GM18907 (cell line): ENCODE results near the gene GJA5.
"Not testable (repeated sequence)": the region's sequence is repeated elsewhere in the genome, so short reads cannot be mapped to it uniquely, and the experiment has no call there.

Experiments
- ATAC-seq: cut with Tn5 transposase; IDR thresholded peaks from one replicate; pipeline ENCODE4 v1.9.1; 2021; ENCODE audit warnings: mild to moderate bottlenecking, moderate library complexity; ENCODE audit not compliant: unreplicated experiment

GJA5 gene

DNA sequence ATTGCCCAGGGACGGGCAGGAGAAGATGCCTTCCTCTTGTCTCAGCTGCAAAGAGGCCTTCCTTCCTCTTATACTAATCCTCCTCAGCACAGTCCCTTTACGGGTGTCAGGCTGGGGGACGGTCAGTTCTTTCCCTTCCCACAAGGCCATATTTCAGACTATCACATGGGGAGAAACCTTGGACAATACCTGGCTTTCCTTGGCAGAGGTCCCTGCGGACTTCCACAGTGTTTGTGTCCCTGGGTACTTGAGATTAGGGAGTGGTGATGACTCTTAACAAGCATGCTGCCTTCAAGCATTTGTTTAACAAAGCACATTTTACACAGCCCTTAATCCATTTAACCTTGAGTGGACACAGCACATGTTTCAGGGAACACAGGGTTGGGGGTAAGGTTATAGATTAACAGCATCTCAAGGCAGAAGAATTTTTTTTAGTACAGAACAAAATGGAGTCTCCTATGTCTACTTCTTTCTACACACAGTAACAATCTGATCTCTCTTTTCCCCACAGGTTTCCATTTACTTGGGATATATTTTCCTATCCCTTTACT lies 26.0 kb downstream of the GJA5 start:
- not testable (repeated sequence) for ATAC-seq

GRCh38 chr1:147729315-147729714 lies 31.1 kb downstream of the GJA5 start:
- no peak for ATAC-seq

DNA sequence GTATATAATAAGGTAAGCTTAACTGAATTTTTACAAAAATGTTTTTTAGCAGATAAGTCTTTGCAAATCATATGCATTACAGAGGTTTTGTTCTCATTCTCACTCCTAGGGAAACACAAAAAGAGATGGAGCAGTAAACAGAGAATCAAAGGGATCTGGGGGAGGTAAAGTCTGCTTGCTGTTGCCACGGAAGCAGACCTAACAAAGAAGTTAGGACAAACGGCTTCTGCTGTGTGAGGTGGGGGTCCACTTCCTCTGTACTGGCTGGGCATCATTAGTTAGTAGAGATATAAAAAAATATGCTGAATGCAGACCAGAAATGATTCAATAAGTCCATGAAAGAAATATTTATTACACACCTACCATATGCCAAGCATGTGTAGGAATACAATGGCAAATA lies 34.2 kb downstream of the GJA5 start:
- ATAC-seq = no peak

DNA sequence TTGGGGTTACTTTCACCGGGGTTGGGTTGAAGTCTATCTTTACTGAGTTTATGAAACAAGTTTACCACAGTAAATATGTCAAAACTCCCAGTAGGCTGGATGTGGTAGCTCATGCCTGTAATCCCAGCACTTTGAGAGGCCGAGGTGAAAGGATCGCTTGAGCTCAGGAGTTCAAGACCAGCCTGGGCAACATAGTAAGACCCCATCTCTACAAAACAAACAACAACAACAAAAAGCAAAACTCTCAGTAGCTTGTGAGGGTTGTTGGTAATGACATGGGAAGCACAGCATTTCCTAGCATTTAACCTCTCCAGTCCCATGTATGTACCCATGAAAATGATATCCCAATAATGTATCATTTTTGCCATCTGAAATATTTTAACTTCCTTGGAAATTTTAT lies 34.7 kb downstream of the GJA5 start:
- ATAC-seq = no peak

DNA sequence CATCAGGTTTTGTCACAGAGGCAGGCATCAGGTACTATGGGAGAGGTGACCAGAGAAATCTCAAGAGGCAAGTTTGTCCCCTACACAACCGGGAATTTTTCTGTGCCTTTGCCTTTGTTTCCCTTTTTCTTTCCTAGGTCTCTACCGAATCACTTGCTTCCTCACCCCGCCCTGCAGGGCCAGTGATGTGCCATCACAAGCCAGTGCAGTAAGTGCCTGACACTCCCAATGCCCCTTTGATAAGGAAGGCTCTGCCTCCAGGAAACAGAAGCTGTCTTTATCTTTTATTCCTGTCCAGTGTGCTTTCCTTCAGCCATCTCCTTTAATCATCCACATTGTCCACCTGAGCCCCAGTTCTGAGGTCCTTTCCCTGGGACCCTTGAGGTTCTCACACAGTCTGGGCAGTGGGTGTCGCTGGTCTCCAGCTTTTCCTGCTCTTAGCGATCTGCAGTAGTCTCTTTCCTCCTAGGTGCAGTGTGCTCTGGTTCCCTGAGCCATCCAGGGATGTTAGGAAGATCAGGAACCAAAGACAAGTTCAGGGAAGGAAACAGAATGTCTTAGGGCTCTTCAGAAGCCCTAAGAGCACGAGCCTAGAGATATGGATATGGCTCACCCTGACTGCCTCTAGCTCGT lies 36.6 kb downstream of the GJA5 start:
- no peak for ATAC-seq

- ATAC-seq = no peak
Measured at GRCh38 chr1:147722124-147722523, 38.3 kb downstream of the GJA5 start.

GRCh38 chr1:147721716-147722115 lies 38.7 kb downstream of the GJA5 start:
- ATAC-seq = no peak

- ATAC-seq = no peak
Measured at GRCh38 chr1:147720557-147720956, 39.8 kb downstream of the GJA5 start.

- ATAC-seq = no peak
Measured at GRCh38 chr1:147719711-147720225, 40.6 kb downstream of the GJA5 start.

GRCh38 chr1:147719029-147719698 lies 41.2 kb downstream of the GJA5 start:
- ATAC-seq = no peak

- no peak for ATAC-seq
Measured at GRCh38 chr1:147717706-147718097, 42.7 kb downstream of the GJA5 start.

DNA sequence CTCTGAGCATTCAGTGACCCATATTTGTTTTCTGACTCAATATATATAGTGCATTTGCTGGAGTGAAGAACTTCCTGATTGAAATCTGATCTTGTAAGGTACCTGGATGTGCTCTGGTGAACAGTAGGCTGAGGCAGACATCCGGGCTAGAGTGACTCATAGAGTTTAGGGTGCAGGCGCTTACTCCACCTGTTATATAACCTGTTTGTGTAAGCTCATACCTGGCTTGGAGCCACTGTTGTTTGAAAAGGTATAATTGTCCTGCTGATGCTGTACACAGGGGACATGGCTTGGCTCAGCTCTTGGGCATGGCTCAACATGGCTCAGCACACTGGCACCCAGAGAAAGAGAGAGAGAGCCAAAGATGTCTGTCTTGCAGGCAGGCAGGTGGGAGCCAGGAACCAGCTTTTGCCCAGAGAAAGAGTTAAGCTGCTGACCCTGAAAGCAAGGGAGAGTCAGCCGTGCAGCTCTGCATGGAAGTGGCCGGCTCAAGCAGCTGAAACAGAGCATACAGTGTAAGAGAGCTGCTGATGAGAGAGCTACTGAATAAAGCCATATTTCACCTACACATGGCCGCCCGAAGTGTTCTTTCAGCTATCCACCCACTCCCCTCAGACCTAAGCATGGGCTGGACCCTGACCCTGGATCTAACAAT lies 43.2 kb downstream of the GJA5 start:
- no peak for ATAC-seq

DNA sequence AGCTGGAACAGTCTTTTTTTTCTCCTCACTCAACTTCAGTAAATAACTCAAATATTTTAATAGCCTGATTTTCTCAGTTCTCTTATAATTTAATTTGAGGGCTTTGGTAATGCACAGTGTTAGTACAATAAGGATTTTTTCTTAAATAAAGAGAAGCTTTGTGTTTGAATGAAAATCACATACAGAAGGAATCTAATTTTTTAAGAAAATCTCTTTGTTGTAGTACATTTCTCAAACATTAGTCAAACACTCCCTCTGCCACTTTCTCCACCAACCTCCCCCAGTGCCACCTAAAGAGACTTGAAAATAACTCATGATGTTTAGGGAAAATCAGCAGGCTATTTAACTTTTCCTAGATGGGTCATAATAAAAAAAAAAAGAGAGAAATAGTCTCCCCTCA lies 47.8 kb downstream of the GJA5 start:
- no peak for ATAC-seq
